ENCODE results near the gene RFLNA.

RFLNA gene

GRCh38 chr12:124338876-124339603 is 44.1 kb downstream of the RFLNA start:
- FAIRE-seq = no peak

GRCh38 chr12:124340080-124340900 is 45.4 kb downstream of the RFLNA start:
- no peak for FAIRE-seq

GRCh38 chr12:124341645-124342069 is 46.8 kb downstream of the RFLNA start:
- FAIRE-seq = no peak

GRCh38 chr12:124344022-124344421 is 49.1 kb downstream of the RFLNA start:
- no peak for FAIRE-seq

- FAIRE-seq = no peak
Observed at GRCh38 chr12:124344526-124344925, 49.6 kb downstream of the RFLNA start.

GRCh38 chr12:124345795-124346194 is 50.9 kb downstream of the RFLNA start:
- no peak for FAIRE-seq

- no peak for FAIRE-seq
Observed at GRCh38 chr12:124346425-124347168, 51.7 kb downstream of the RFLNA start.

GRCh38 chr12:124347335-124347734 is 52.4 kb downstream of the RFLNA start:
- FAIRE-seq = no peak

- FAIRE-seq = no peak
Observed at GRCh38 chr12:124347805-124348658, 53.1 kb downstream of the RFLNA start.

GRCh38 chr12:124348659-124349380 is 53.9 kb downstream of the RFLNA start:
- no peak for FAIRE-seq

GRCh38 chr12:124350491-124350890 is 55.6 kb downstream of the RFLNA start:
- no peak for FAIRE-seq

- no peak for FAIRE-seq
Observed at GRCh38 chr12:124351422-124351821, 56.5 kb downstream of the RFLNA start.

GRCh38 chr12:124352257-124352656 is 57.4 kb downstream of the RFLNA start:
- FAIRE-seq = no peak

GRCh38 chr12:124352839-124353238 is 57.9 kb downstream of the RFLNA start:
- no peak for FAIRE-seq

GRCh38 chr12:124354400-124354799 is 59.5 kb downstream of the RFLNA start:
- no peak for FAIRE-seq

GRCh38 chr12:124356221-124356620 is 61.3 kb downstream of the RFLNA start:
- FAIRE-seq = no peak

- no peak for FAIRE-seq
Observed at GRCh38 chr12:124357616-124358015, 62.7 kb downstream of the RFLNA start.

GRCh38 chr12:124358572-124358971 is 63.7 kb downstream of the RFLNA start:
- no peak for FAIRE-seq

- FAIRE-seq = no peak
Observed at GRCh38 chr12:124359671-124360581, 65.0 kb downstream of the RFLNA start.

All from TTC549 (cell line).